GM18867 (cell line): ENCODE results near the gene MYOT.
"Not testable (repeated sequence)": the region's sequence is repeated elsewhere in the genome, so short reads cannot be mapped to it uniquely, and the experiment has no call there.

Experiments used
- ATAC-seq: cut with Tn5 transposase; IDR thresholded peaks from one replicate; pipeline ENCODE4 v1.9.1; 2021; ENCODE audit warnings: mild to moderate bottlenecking, moderate library complexity; ENCODE audit not compliant: unreplicated experiment

The MYOT gene

GRCh38 chr5:137853165-137853564 lies 14.5 kb upstream of the MYOT start:
- ATAC-seq, result not testable (repeated sequence)

- ATAC-seq, result peak; percentile 71
Measured at GRCh38 chr5:137856201-137856600, 11.5 kb upstream of the MYOT start.

GRCh38 chr5:137856916-137857862 lies 10.5 kb upstream of the MYOT start:
- no peak for ATAC-seq

- peak; percentile 84 for ATAC-seq
Measured at GRCh38 chr5:137858223-137858916, 9.3 kb upstream of the MYOT start.

- ATAC-seq, result no peak
Measured at GRCh38 chr5:137858954-137859353, 8.7 kb upstream of the MYOT start.

- no peak for ATAC-seq
Measured at GRCh38 chr5:137862251-137862650, 5.4 kb upstream of the MYOT start.

GRCh38 chr5:137863653-137864052 lies 4.0 kb upstream of the MYOT start:
- not testable (repeated sequence) for ATAC-seq

GRCh38 chr5:137866541-137867388 lies 895 bp upstream of the MYOT start:
- no peak for ATAC-seq

GRCh38 chr5:137870647-137871339 lies 3.1 kb downstream of the MYOT start:
- ATAC-seq, result no peak

GRCh38 chr5:137871571-137871970 lies 3.9 kb downstream of the MYOT start:
- ATAC-seq, result no peak

GRCh38 chr5:137872466-137872865 lies 4.8 kb downstream of the MYOT start:
- no peak for ATAC-seq

- no peak for ATAC-seq
Measured at GRCh38 chr5:137876101-137876500, 8.4 kb downstream of the MYOT start.

GRCh38 chr5:137880313-137880712 lies 12.7 kb downstream of the MYOT start:
- ATAC-seq, result no peak

- ATAC-seq, result no peak
Measured at GRCh38 chr5:137887831-137888230, 20.2 kb downstream of the MYOT start.

- ATAC-seq, result no peak
Measured at GRCh38 chr5:137888466-137888862, 20.8 kb downstream of the MYOT start.

- peak; percentile 95 for ATAC-seq
Measured at GRCh38 chr5:137888863-137889759, 21.5 kb downstream of the MYOT start, which contains the start of gene PKD2L2. PKD2L2 (plus strand) TSS chr5:137889457; CDS start chr5:137889492, 35 bp downstream.

- no peak for ATAC-seq
Measured at GRCh38 chr5:137890845-137891244, 23.2 kb downstream of the MYOT start.

GRCh38 chr5:137891849-137892248 lies 24.2 kb downstream of the MYOT start:
- ATAC-seq, result no peak

GRCh38 chr5:137894586-137894985 lies 26.9 kb downstream of the MYOT start:
- ATAC-seq, result no peak
